GM12891 (cell line): Measurements from ENCODE around the gene IGFL4.

Experiments used
- PAX5 ChIP-seq: IDR thresholded peaks from 2 replicates; pipeline ENCODE4 v1.6.1; 2011; ENCODE audit warnings: low read length, moderate library complexity, mild to moderate bottlenecking; ENCODE audit not compliant: insufficient read depth, severe bottlenecking
- POLR2A ChIP-seq: IDR thresholded peaks from 2 replicates; pipeline ENCODE4 v1.6.1; 2011; ENCODE audit warnings: low read depth, low read length, control low read depth
- POLR2AphosphoS5 ChIP-seq: IDR thresholded peaks from 2 replicates; pipeline ENCODE4 v1.6.1; 2011; ENCODE audit warnings: low read depth, low read length, control low read depth
- POU2F2 ChIP-seq: IDR thresholded peaks from 2 replicates; pipeline ENCODE4 v1.6.1; 2011; ENCODE audit warnings: low read depth, mild to moderate bottlenecking, control low read depth, low read length, moderate library complexity
- SPI1 ChIP-seq: IDR thresholded peaks from 2 replicates; pipeline ENCODE4 v1.6.1; 2011; ENCODE audit warnings: low read depth, low read length, control low read depth
- TAF1 ChIP-seq: IDR thresholded peaks from 2 replicates; pipeline ENCODE4 v1.6.1; 2011; ENCODE audit warnings: low read depth, low read length, control low read depth

GRCh38 chr19:46031781-46032596 lies 8.8 kb downstream of the IGFL4 start:
- TF ChIP-seq POLR2A (no peak), POLR2AphosphoS5 (no peak), TAF1 (no peak), PAX5 (no peak), SPI1 (no peak), POU2F2 (no peak)
